Spleen (tissue), 11 donors: ENCODE results near the gene KCNB1. TPM values are rescaled to one million over a fixed set of nuclear protein-coding genes. Genes with fewer than 3 reads are reported as not detected.

Experiments
- DNase-seq: peaks from one replicate; pipeline ENCODE4 v3.0.0-alpha.2; 2020
- H3K27ac ChIP-seq, 8 donors: fragments of 200-600 bp; sonication (generic) in 7 of 8; 1 replicate in 4 of 8; 2 replicates in 4 of 8; pipeline versions ENCODE4 v1.5.0 to v1.8.0; 2016 to 2021; ENCODE audit warnings: inconsistent platforms in 4 of 8, mild to moderate bottlenecking in 4 of 8, moderate library complexity in 1 of 8
- H3K27me3 ChIP-seq, 7 donors: fragments of 200-600 bp; sonication (generic) in 6 of 7; replicated peaks in 1 of 7; 1 replicate in 4 of 7; 2 replicates in 3 of 7; pipeline versions ENCODE4 v1.5.0 to v1.8.0; 2016 to 2021; ENCODE audit warnings: inconsistent platforms in 3 of 7, mild to moderate bottlenecking in 1 of 7
- H3K36me3 ChIP-seq, 6 donors: fragments of 200-600 bp; sonication (generic) in 5 of 6; 1 replicate in 4 of 6; 2 replicates in 2 of 6; pipeline versions ENCODE4 v1.5.0 to v1.8.0; 2016 to 2021; ENCODE audit warnings: inconsistent platforms in 2 of 6
- H3K4me1 ChIP-seq, 6 donors: fragments of 200-600 bp; sonication (generic) in 5 of 6; 1 replicate in 3 of 6; 2 replicates in 3 of 6; pipeline versions ENCODE4 v1.5.0 to v1.8.0; 2016 to 2021; ENCODE audit warnings: inconsistent platforms in 3 of 6
- H3K4me3 ChIP-seq, 8 donors: fragments of 200-600 bp; sonication (generic) in 7 of 8; 1 replicate in 4 of 8; 2 replicates in 4 of 8; pipeline versions ENCODE4 v1.5.0 to v1.8.0; 2016 to 2021; ENCODE audit warnings: inconsistent platforms in 4 of 8, mild to moderate bottlenecking in 4 of 8, moderate library complexity in 2 of 8
- H3K9me3 ChIP-seq, 8 donors: fragments of 200-600 bp; sonication (generic) in 7 of 8; 1 replicate in 4 of 8; 2 replicates in 4 of 8; pipeline versions ENCODE4 v1.5.0 to v1.8.0; 2016 to 2021; ENCODE audit warnings: inconsistent platforms in 4 of 8
- POLR2A ChIP-seq, 3 donors: fragments of 450-650 bp; IDR thresholded peaks; one replicate each; pipeline ENCODE4 v1.5.1; 2017; ENCODE audit warnings: antibody characterized with exemption in 3 of 3, mild to moderate bottlenecking in 1 of 3
- POLR2AphosphoS5 ChIP-seq, 3 donors: sonication (generic); formaldehyde crosslinking; IDR thresholded peaks; one replicate each; pipeline ENCODE4 v1.5.1; 2017; ENCODE audit warnings: antibody characterized with exemption in 3 of 3
- WGBS, 5 donors: extraction: QIAGEN DNeasy Blood & Tissue Kit in 3 of 5; methylation state at CpG; one replicate each; pipeline versions ENCODE4 v1.1.5 to v1.1.7; 2013 to 2018; 5-methylcytosine and 5-hydroxymethylcytosine counted together
- intact Hi-C: fragments of 100-400 bp; cut with DNase I; formaldehyde crosslinking; loops from one replicate; pipeline ENCODE4 v1.15.0; 2023; ENCODE audit warnings: low total_unique reads
- polyA plus RNA-seq, 3 donors: library from polyadenylated mRNA; stranded (reverse); fragments of 200-250 nt; gene quantifications; one replicate each; pipeline ENCODE4 v1.2.1, GENCODE V29; 2013
- total RNA-seq, 7 donors: library from RNA; depleted of rRNA in 3 of 7; stranded (reverse); fragments of >200 nt in 3 of 7; fragmentation: NEBNext Ultra II Directional in 4 of 7; extraction: Animal tissue kit (Norgen Biotek cat#: 25700) in 4 of 7; gene quantifications; one replicate each; pipeline versions ENCODE4 v1.1.0 to v1.2.1, GENCODE V29; 2016 to 2021
- TF ChIP-seq, protein P1 (sequence below), 11 experiments: fragments of 200-600 bp in 7 of 11; fragments of 450-650 bp in 4 of 11; sonication (generic) in 4 of 11; IDR thresholded peaks in 8 of 11; conservative IDR thresholded peaks in 3 of 11; 1 replicate in 7 of 11; 2 replicates in 4 of 11; pipeline versions ENCODE4 v1.4.0 to v1.8.0; 2016 to 2021; ENCODE audit warnings: antibody characterized with exemption in 11 of 11, inconsistent platforms in 4 of 11, mild to moderate bottlenecking in 1 of 11
- donor health status: healthy with polysubstance abuse.
- donor health status: DM: no; HTN: no; CAD: no; lungs with moderate emphysema.
- donor health status: DM: no; HTN: no; CAD: no.
- donor health status: Bipolar disorder and iron deficiency.
- donor health status: healthy.
- donor health status: DM: no; HTN: no; CAD: no.
- donor health status: DM: yes; HTN: yes; CAD: no.

KCNB1 gene
- total and polyA plus RNA-seq, 10 donors = 0.02 to 3.2 (median 0.51) TPM

DNA sequence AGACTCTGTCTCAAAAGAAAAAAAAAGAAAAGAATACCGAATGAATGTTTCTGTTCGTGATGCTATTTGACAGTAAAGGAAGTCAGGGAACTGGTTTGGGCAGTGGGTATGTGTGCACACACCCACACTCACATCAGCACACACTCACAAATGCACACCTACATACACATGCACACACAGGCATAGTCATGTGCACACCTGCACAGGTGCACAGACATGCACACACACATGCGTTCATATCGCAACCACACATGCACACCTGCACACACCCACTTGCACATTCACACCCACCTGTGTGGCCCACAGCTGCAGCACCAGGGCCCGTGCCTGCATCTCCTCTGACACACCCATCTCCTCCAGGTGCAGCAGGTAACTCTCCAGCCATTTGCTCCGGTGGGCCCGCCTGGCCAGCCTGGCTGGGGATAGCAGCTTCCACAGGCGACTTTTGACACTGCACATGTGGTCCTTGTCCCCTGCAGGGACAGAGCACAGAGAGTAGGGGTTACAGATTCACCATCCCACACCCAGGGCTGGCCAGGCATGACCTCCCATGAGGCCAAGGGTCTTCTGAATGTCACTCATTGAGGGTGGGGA lies 41.4 kb upstream of the KCNB1 start:
- no peak for TF ChIP-seq POLR2A (IDR thresholded peaks at IDR 0.05)
- no peak for TF ChIP-seq POLR2AphosphoS5 (IDR thresholded peaks at IDR 0.05)
- TF ChIP-seq, protein P1, sequence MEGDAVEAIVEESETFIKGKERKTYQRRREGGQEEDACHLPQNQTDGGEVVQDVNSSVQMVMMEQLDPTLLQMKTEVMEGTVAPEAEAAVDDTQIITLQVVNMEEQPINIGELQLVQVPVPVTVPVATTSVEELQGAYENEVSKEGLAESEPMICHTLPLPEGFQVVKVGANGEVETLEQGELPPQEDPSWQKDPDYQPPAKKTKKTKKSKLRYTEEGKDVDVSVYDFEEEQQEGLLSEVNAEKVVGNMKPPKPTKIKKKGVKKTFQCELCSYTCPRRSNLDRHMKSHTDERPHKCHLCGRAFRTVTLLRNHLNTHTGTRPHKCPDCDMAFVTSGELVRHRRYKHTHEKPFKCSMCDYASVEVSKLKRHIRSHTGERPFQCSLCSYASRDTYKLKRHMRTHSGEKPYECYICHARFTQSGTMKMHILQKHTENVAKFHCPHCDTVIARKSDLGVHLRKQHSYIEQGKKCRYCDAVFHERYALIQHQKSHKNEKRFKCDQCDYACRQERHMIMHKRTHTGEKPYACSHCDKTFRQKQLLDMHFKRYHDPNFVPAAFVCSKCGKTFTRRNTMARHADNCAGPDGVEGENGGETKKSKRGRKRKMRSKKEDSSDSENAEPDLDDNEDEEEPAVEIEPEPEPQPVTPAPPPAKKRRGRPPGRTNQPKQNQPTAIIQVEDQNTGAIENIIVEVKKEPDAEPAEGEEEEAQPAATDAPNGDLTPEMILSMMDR (IDR thresholded peaks at IDR 0.05 in 8 of 11, conservative IDR thresholded peaks at IDR 0.05 in 3 of 11) = no peak
- intact Hi-C loops = no loop called here
- Histone ChIP-seq H3K4me3 (no peak overlapping the region), H3K27me3 (peaks cover 0 to 18% (median 0%) of the 10 kb centered on the region in 7 donors), H3K36me3 (no peaks in the 10 kb centered on the region), H3K9me3 (peaks cover 0 to 14% (median 9%) of the 10 kb centered on the region in 8 donors), H3K4me1 (no peaks in the 10 kb centered on the region), H3K27ac (no peak overlapping the region)
- DNase-seq = no peak
- 89 to 96% (median 93%) methylated on average over 6 to 8 of the region's 8 CpGs for WGBS, 5 donors

DNA sequence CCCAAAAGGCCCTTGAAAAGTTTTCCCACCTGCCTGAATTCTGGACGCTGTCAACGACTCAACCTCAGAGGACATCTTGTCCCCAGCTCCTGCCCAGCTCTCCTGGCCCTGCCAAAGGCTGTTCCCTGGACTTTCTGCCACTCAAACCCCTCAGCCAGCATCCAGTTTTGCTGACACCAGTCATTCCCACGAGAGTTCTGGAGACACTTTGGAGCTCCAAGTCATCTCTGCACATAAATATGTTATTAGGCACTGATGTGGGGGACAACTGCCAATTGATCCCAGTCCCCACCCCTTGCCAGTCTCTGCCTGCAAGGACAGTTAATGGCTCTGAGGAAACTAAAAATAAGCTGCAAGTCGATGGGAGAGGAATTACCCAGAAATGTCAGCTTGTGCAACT lies 38.9 kb upstream of the KCNB1 start:
- TF ChIP-seq POLR2A (IDR thresholded peaks at IDR 0.05) = no peak

DNA sequence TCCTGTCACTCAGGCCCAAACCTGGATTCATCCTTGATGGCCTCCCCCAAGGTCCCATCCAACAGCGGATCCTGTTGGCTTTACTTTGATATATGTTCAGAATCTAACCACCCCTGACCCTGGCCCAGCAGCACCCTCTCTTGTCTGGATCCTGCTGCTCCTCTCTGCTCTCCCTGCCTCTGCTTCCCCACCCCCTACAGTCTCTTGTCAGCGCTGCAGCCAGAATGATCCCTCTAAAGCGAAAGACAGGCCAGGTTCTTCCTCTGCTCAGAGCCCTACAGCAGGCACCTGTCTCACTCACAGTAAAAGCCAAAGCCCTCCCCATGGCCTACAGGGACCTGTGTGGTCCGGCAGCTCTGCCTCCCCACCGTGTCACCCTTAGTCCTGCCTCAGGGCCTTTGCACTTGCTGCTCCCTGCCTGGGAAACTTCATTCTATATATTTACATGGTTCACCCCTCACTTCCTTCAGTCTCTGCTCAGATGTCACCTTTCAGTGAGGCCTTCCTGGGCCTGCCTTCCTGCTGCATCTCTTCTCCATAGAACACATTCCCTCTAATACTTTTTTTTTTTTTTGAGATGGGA lies 37.4 kb upstream of the KCNB1 start:
- Histone ChIP-seq H3K36me3 (no peaks in the 10 kb centered on the region), H3K9me3 (peaks cover 0 to 12% (median 8%) of the 10 kb centered on the region in 8 donors), H3K4me3 (no peak overlapping the region), H3K27me3 (peaks cover 0 to 24% (median 0%) of the 10 kb centered on the region in 7 donors), H3K4me1 (no peaks in the 10 kb centered on the region), H3K27ac (no peak overlapping the region)
- no peak for DNase-seq
- intact Hi-C loops = no loop called here
- WGBS, 5 donors = 80 to 93% (median 89%) methylated on average over 5 of the region's 5 CpGs
- TF ChIP-seq, protein P1 (IDR thresholded peaks at IDR 0.05 in 8 of 11, conservative IDR thresholded peaks at IDR 0.05 in 3 of 11) = no peak
- TF ChIP-seq POLR2A (IDR thresholded peaks at IDR 0.05) (no peak), POLR2AphosphoS5 (IDR thresholded peaks at IDR 0.05) (no peak)

More for the DNA sequence above, 38.9 kb upstream of the KCNB1 start:
- WGBS, 5 donors = 66 to 81% (median 74%) methylated on average over 4 of the region's 4 CpGs
- H3K27ac ChIP-seq = no peak overlapping the region
- peaks cover 0 to 14% (median 9%) of the 10 kb centered on the region in 8 donors for H3K9me3 ChIP-seq
- H3K4me1 ChIP-seq = no peaks in the 10 kb centered on the region
- no peak overlapping the region for H3K4me3 ChIP-seq
- H3K36me3 ChIP-seq = no peaks in the 10 kb centered on the region
- H3K27me3 ChIP-seq = peaks cover 0 to 17% (median 0%) of the 10 kb centered on the region in 7 donors
- no peak for DNase-seq
- intact Hi-C loops = no loop called here

DNA sequence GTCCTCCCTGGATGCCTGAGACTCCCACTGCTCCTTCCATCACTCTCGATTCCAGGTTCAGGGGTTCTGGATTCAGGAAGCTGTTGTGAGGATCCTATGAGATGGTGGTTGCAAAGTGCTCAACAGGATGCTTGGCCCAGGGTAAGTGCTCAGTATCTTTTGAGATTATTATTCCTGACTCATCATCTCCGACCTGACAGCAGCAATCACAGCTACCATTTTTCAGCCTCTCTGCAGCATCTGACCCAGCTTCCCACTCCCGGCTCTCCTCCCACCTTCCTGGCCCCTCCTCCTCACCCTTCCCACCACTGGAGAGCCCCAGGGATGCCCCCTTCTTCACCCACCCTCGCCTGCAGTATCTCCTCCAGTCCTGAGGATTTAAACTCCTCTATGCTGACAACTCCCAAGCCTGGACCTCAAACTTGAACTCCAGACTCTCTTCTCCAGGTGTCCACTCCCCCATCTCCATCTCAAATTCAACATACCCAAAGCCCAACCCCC lies 36.8 kb upstream of the KCNB1 start:
- H3K27ac ChIP-seq = no peak overlapping the region
- WGBS, 5 donors = 57 to 72% (median 67%) methylated on average over 4 of the region's 4 CpGs
- intact Hi-C loops = no loop called here
- H3K4me1 ChIP-seq = no peaks in the 10 kb centered on the region
- H3K4me3 ChIP-seq = no peak overlapping the region
- no peaks in the 10 kb centered on the region for H3K36me3 ChIP-seq
- no peak for DNase-seq
- H3K27me3 ChIP-seq = peaks cover 0 to 29% (median 0%) of the 10 kb centered on the region in 7 donors
- H3K9me3 ChIP-seq = peaks cover 0 to 6% (median 2%) of the 10 kb centered on the region in 8 donors
- no peak for TF ChIP-seq POLR2AphosphoS5 (IDR thresholded peaks at IDR 0.05)
- TF ChIP-seq, protein P1 (IDR thresholded peaks at IDR 0.05 in 8 of 11, conservative IDR thresholded peaks at IDR 0.05 in 3 of 11) = no peak
- TF ChIP-seq POLR2A (IDR thresholded peaks at IDR 0.05) = no peak
